Mammary epithelial cell (primary cell): ENCODE measurements around the gene PCGF5.

ENCODE experiments used
- CTCF ChIP-seq, 2 donors: IDR thresholded peaks in 1 of 2; conservative IDR thresholded peaks in 1 of 2; 2 replicates each; pipeline ENCODE4 v1.5.1; 2011 to 2012; ENCODE audit warnings: inconsistent platforms in 2 of 2, low read length in 2 of 2, mild to moderate bottlenecking in 2 of 2, control low read depth in 1 of 2, low read depth in 1 of 2; ENCODE audit not compliant: insufficient read depth in 1 of 2; ENCODE audit errors: extremely low read depth in 1 of 2
- EZH2 ChIP-seq: IDR thresholded peaks from 2 replicates; pipeline ENCODE4 v1.6.1; 2012; ENCODE audit warnings: low read length, inconsistent platforms, borderline replicate concordance

- no peak for TF ChIP-seq EZH2
- no peak for TF ChIP-seq CTCF (conservative IDR thresholded peaks at IDR 0.05 in 1 of 2, IDR thresholded peaks at IDR 0.05 in 1 of 2; ENCODE audit: extremely low read depth in 1 of 2, insufficient read depth in 1 of 2, low read depth in 1 of 2, low read length in 2 of 2)
These were observed 27.1 kb downstream of the PCGF5 start for GRCh38 chr10:91247360-91248111.
